Ishikawa (cell line): Measurements from ENCODE around the gene PER1.

Source experiments
- CEBPB ChIP-seq: IDR thresholded peaks from 2 replicates; pipeline ENCODE4 v1.6.1; 2012
- CREB1 ChIP-seq: IDR thresholded peaks from 2 replicates; pipeline ENCODE4 v1.6.1; 2012; ENCODE audit warnings: low read depth
- EGR1 ChIP-seq: IDR thresholded peaks from 2 replicates; pipeline ENCODE4 v1.6.1; 2012
- EP300 ChIP-seq: IDR thresholded peaks from 2 replicates; pipeline ENCODE4 v1.6.1; 2012; ENCODE audit warnings: borderline replicate concordance
- FOXM1 ChIP-seq: IDR thresholded peaks from 2 replicates; pipeline ENCODE4 v1.6.1; 2012; ENCODE audit warnings: low read depth, borderline replicate concordance
- NFIC ChIP-seq: IDR thresholded peaks from 2 replicates; pipeline ENCODE4 v1.6.1; 2012
- RAD21 ChIP-seq: IDR thresholded peaks from 2 replicates; pipeline ENCODE4 v1.6.1; 2012; ENCODE audit warnings: low read depth
- TAF1 ChIP-seq: IDR thresholded peaks from 2 replicates; pipeline ENCODE4 v1.6.1; 2012; ENCODE audit warnings: low read depth, mild to moderate bottlenecking
- TCF12 ChIP-seq: IDR thresholded peaks from 2 replicates; pipeline ENCODE4 v1.6.1; 2012; ENCODE audit warnings: low read depth
- YY1 ChIP-seq: IDR thresholded peaks from 2 replicates; pipeline ENCODE4 v1.6.1; 2012; ENCODE audit warnings: low read depth
- ZBTB7A ChIP-seq: IDR thresholded peaks from 2 replicates; pipeline ENCODE4 v1.6.1; 2012; ENCODE audit warnings: low read depth
- TF ChIP-seq, protein P1 (sequence below): IDR thresholded peaks from 2 replicates; pipeline ENCODE4 v1.6.1; 2012
- TF ChIP-seq, protein P2 (sequence below): IDR thresholded peaks from 2 replicates; pipeline ENCODE4 v1.6.1; 2012
- TF ChIP-seq, protein P3 (sequence below): IDR thresholded peaks from 2 replicates; pipeline ENCODE4 v1.6.1; 2012; ENCODE audit warnings: low read depth, mild to moderate bottlenecking

DNA sequence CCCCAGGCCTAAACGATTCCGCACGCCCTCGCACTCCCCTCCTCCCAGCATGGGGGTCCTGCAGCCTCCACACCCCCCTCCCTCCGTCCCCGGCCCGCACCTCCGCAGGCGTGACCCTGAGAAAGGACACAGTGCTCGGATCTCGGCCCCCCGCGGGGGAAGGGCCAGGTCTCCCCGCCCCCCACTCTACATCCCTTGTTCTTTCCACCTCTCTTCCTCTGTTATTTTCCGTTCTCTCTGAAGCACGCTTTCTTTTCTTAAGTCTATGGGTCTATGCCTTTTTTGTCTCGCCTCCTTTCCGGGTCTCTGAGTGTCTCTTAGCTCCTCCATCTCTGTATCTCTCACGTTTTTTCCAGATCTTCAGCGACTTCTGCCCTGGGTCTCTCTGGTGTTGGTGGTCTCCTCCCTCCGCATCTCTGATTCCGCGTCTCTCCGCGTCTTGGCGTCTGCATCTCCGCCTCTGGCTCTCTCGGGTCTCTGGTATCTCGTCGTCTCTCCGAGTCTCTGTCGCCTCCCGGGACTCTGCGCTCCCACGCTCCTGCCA is 26.2 kb downstream of the PER1 start:
- TF ChIP-seq YY1, result no peak
- TF ChIP-seq, protein P1, sequence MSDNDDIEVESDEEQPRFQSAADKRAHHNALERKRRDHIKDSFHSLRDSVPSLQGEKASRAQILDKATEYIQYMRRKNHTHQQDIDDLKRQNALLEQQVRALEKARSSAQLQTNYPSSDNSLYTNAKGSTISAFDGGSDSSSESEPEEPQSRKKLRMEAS, result no peak
- TF ChIP-seq EP300, result no peak; the same call in 1 of the 2 replicates
- no peak for TF ChIP-seq NFIC
- no peak for TF ChIP-seq EGR1
- TF ChIP-seq FOXM1, result no peak
- TF ChIP-seq ZBTB7A, result no peak
- TF ChIP-seq, protein P2, sequence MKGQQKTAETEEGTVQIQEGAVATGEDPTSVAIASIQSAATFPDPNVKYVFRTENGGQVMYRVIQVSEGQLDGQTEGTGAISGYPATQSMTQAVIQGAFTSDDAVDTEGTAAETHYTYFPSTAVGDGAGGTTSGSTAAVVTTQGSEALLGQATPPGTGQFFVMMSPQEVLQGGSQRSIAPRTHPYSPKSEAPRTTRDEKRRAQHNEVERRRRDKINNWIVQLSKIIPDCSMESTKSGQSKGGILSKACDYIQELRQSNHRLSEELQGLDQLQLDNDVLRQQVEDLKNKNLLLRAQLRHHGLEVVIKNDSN, result no peak
- TF ChIP-seq, protein P3, sequence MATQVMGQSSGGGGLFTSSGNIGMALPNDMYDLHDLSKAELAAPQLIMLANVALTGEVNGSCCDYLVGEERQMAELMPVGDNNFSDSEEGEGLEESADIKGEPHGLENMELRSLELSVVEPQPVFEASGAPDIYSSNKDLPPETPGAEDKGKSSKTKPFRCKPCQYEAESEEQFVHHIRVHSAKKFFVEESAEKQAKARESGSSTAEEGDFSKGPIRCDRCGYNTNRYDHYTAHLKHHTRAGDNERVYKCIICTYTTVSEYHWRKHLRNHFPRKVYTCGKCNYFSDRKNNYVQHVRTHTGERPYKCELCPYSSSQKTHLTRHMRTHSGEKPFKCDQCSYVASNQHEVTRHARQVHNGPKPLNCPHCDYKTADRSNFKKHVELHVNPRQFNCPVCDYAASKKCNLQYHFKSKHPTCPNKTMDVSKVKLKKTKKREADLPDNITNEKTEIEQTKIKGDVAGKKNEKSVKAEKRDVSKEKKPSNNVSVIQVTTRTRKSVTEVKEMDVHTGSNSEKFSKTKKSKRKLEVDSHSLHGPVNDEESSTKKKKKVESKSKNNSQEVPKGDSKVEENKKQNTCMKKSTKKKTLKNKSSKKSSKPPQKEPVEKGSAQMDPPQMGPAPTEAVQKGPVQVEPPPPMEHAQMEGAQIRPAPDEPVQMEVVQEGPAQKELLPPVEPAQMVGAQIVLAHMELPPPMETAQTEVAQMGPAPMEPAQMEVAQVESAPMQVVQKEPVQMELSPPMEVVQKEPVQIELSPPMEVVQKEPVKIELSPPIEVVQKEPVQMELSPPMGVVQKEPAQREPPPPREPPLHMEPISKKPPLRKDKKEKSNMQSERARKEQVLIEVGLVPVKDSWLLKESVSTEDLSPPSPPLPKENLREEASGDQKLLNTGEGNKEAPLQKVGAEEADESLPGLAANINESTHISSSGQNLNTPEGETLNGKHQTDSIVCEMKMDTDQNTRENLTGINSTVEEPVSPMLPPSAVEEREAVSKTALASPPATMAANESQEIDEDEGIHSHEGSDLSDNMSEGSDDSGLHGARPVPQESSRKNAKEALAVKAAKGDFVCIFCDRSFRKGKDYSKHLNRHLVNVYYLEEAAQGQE, result no peak
- no peak for TF ChIP-seq RAD21
- 0 out of 2 replicates have a peak, but pooled peaks have one; percentile 13 for TF ChIP-seq TAF1
- TF ChIP-seq CREB1, result no peak
- TF ChIP-seq TCF12, result no peak
- no peak for TF ChIP-seq CEBPB
